ENCODE data around the gene PHACTR3. TPM values are rescaled to one million over a fixed set of nuclear protein-coding genes. Genes with fewer than 3 reads are reported as not detected.

Gene PHACTR3
- total and polyA plus RNA-seq, 2 donors (not counting 1 experiment from before 2014, with no cell fraction given) = not detected

GRCh38 chr20:59802471-59803221 lies 198.3 kb downstream of the PHACTR3 start:
- H4K20me1 ChIP-seq (ENCODE audit: control insufficient read depth, extremely low read depth, insufficient read depth, low read length) = no peaks in the 10 kb centered on the region
- no peaks in the 10 kb centered on the region for H3K79me2 ChIP-seq (ENCODE audit: control insufficient read depth, insufficient read depth, low read length)
- no peak overlapping the region for H3K27ac ChIP-seq (ENCODE audit: insufficient read depth, low read length)
- TF ChIP-seq EZH2 (IDR thresholded peaks at IDR 0.05; ENCODE audit: low read length, missing control alignments) (no peak), CTCF (conservative IDR thresholded peaks at IDR 0.05 in 1 of 2, IDR thresholded peaks at IDR 0.05 in 1 of 2; ENCODE audit: low read depth in 1 of 2, low read length in 2 of 2) (no peak)
- H2AFZ ChIP-seq (ENCODE audit: low read length) = no peak overlapping the region
- DNase-seq (ENCODE audit: low read depth in 2 of 2) = no peak
- no peaks in the 10 kb centered on the region for H3K4me1 ChIP-seq (ENCODE audit: control insufficient read depth, extremely low read depth, insufficient read depth, low read length)
- H3K36me3 ChIP-seq (ENCODE audit: control insufficient read depth, insufficient read depth, low read length) = no peaks in the 10 kb centered on the region
- no peak overlapping the region for H3K4me2 ChIP-seq (ENCODE audit: extremely low read depth, insufficient read depth, low read length)
- H3K27me3 ChIP-seq (ENCODE audit: control insufficient read depth, insufficient read depth, low read length) = no peaks in the 10 kb centered on the region
- H3K9me3 ChIP-seq (ENCODE audit: control insufficient read depth, insufficient read depth, low read depth, low read length) = no peaks in the 10 kb centered on the region
- H3K4me3 ChIP-seq (replicated peaks in 1 of 4; ENCODE audit: control extremely low read depth in 1 of 4, insufficient read depth in 1 of 4, low read depth in 3 of 4, low read length in 4 of 4) = no peak overlapping the region
- no peak overlapping the region for H3K9ac ChIP-seq (ENCODE audit: insufficient read depth, low read length)

GRCh38 chr20:59804347-59804746 lies 200.0 kb downstream of the PHACTR3 start:
- Histone ChIP-seq H3K79me2 (ENCODE audit: control insufficient read depth, insufficient read depth, low read length) (no peaks in the 10 kb centered on the region), H3K4me3 (replicated peaks in 1 of 4; ENCODE audit: control extremely low read depth in 1 of 4, insufficient read depth in 1 of 4, low read depth in 3 of 4, low read length in 4 of 4) (no peak overlapping the region), H3K27ac (ENCODE audit: insufficient read depth, low read length) (no peak overlapping the region), H3K9me3 (ENCODE audit: control insufficient read depth, insufficient read depth, low read depth, low read length) (no peaks in the 10 kb centered on the region), H4K20me1 (ENCODE audit: control insufficient read depth, extremely low read depth, insufficient read depth, low read length) (no peaks in the 10 kb centered on the region), H3K27me3 (ENCODE audit: control insufficient read depth, insufficient read depth, low read length) (no peaks in the 10 kb centered on the region), H3K36me3 (ENCODE audit: control insufficient read depth, insufficient read depth, low read length) (no peaks in the 10 kb centered on the region), H3K4me1 (ENCODE audit: control insufficient read depth, extremely low read depth, insufficient read depth, low read length) (no peaks in the 10 kb centered on the region), H2AFZ (ENCODE audit: low read length) (no peak overlapping the region), H3K4me2 (ENCODE audit: extremely low read depth, insufficient read depth, low read length) (no peak overlapping the region), H3K9ac (ENCODE audit: insufficient read depth, low read length) (no peak overlapping the region)
- no peak for DNase-seq (ENCODE audit: low read depth in 2 of 2)
- TF ChIP-seq CTCF (conservative IDR thresholded peaks at IDR 0.05 in 1 of 2, IDR thresholded peaks at IDR 0.05 in 1 of 2; ENCODE audit: low read depth in 1 of 2, low read length in 2 of 2) (no peak), EZH2 (IDR thresholded peaks at IDR 0.05; ENCODE audit: low read length, missing control alignments) (no peak)

GRCh38 chr20:59804871-59805665 lies 200.7 kb downstream of the PHACTR3 start:
- Histone ChIP-seq H3K9me3 (ENCODE audit: control insufficient read depth, insufficient read depth, low read depth, low read length) (no peaks in the 10 kb centered on the region), H3K36me3 (ENCODE audit: control insufficient read depth, insufficient read depth, low read length) (no peaks in the 10 kb centered on the region), H3K9ac (ENCODE audit: insufficient read depth, low read length) (no peak overlapping the region), H3K27ac (ENCODE audit: insufficient read depth, low read length) (no peak overlapping the region), H3K4me1 (ENCODE audit: control insufficient read depth, extremely low read depth, insufficient read depth, low read length) (no peaks in the 10 kb centered on the region), H3K79me2 (ENCODE audit: control insufficient read depth, insufficient read depth, low read length) (no peaks in the 10 kb centered on the region), H4K20me1 (ENCODE audit: control insufficient read depth, extremely low read depth, insufficient read depth, low read length) (no peaks in the 10 kb centered on the region), H3K4me3 (replicated peaks in 1 of 4; ENCODE audit: control extremely low read depth in 1 of 4, insufficient read depth in 1 of 4, low read depth in 3 of 4, low read length in 4 of 4) (no peak overlapping the region), H3K27me3 (ENCODE audit: control insufficient read depth, insufficient read depth, low read length) (no peaks in the 10 kb centered on the region), H3K4me2 (ENCODE audit: extremely low read depth, insufficient read depth, low read length) (no peak overlapping the region), H2AFZ (ENCODE audit: low read length) (no peak overlapping the region)
- TF ChIP-seq CTCF (conservative IDR thresholded peaks at IDR 0.05 in 1 of 2, IDR thresholded peaks at IDR 0.05 in 1 of 2; ENCODE audit: low read depth in 1 of 2, low read length in 2 of 2) = no peak
- no peak for TF ChIP-seq EZH2 (IDR thresholded peaks at IDR 0.05; ENCODE audit: low read length, missing control alignments)
- DNase-seq (ENCODE audit: low read depth in 2 of 2) = no peak
